Sigmoid colon (tissue), 4 donors: Measurements from ENCODE around the gene CYP26C1.

ENCODE experiments used
- CTCF ChIP-seq, 4 experiments: fragments of 450-650 bp in 3 of 4; fragments of 200-600 bp in 1 of 4; IDR thresholded peaks; one replicate each; pipeline ENCODE4 v1.5.1; 2016 to 2019; ENCODE audit warnings: antibody characterized with exemption in 4 of 4, mild to moderate bottlenecking in 3 of 4, moderate library complexity in 2 of 4
- POLR2A ChIP-seq, 2 donors: fragments of 450-650 bp; IDR thresholded peaks; one replicate each; pipeline ENCODE4 v1.6.1; 2016; ENCODE audit warnings: antibody characterized with exemption in 2 of 2, mild to moderate bottlenecking in 2 of 2, moderate library complexity in 2 of 2
- POLR2AphosphoS5 ChIP-seq, 4 donors: sonication (generic); formaldehyde crosslinking; IDR thresholded peaks; one replicate each; pipeline ENCODE4 v1.6.1; 2017; ENCODE audit warnings: antibody characterized with exemption in 4 of 4

- no peak for TF ChIP-seq CTCF (IDR thresholded peaks at IDR 0.05)
- no peak for TF ChIP-seq POLR2A (IDR thresholded peaks at IDR 0.05)
- no peak for TF ChIP-seq POLR2AphosphoS5 (IDR thresholded peaks at IDR 0.05)
These were observed 442 bp downstream of the CYP26C1 start for GRCh38 chr10:93060887-93061593.
